GM12874 (cell line): Measurements from ENCODE around the gene CNOT1.

Source experiments
- CTCF ChIP-seq: IDR thresholded peaks from 2 replicates; pipeline ENCODE4 v1.5.1; 2011; ENCODE audit warnings: low read depth, mild to moderate bottlenecking, control low read depth, low read length, moderate library complexity; ENCODE audit not compliant: insufficient read depth

The CNOT1 gene

GRCh38 chr16:58629733-58630640 is at the start of gene CNOT1:
TSS of gene CNOT1 (minus strand) at chr16:58629826. CDS start at chr16:58599337, 30,489 bp downstream.
- no peak for TF ChIP-seq CTCF

- peak; percentile 30; the same call in 1 of the 2 replicates for TF ChIP-seq CTCF
Observed at GRCh38 chr16:58678716-58679115, 49.1 kb upstream of the CNOT1 start.

- no peak for TF ChIP-seq CTCF
Observed at GRCh38 chr16:58678269-58678668, 48.6 kb upstream of the CNOT1 start.

GRCh38 chr16:58670946-58671583 is 41.4 kb upstream of the CNOT1 start:
- no peak for TF ChIP-seq CTCF

GRCh38 chr16:58670177-58670576 is 40.6 kb upstream of the CNOT1 start:
- TF ChIP-seq CTCF: no peak

GRCh38 chr16:58665200-58665599 is 35.6 kb upstream of the CNOT1 start:
- TF ChIP-seq CTCF: no peak

GRCh38 chr16:58661199-58661830 is 31.7 kb upstream of the CNOT1 start:
- peak; percentile 54 for TF ChIP-seq CTCF
